ENCODE measurements around the gene MTM1.

DNA sequence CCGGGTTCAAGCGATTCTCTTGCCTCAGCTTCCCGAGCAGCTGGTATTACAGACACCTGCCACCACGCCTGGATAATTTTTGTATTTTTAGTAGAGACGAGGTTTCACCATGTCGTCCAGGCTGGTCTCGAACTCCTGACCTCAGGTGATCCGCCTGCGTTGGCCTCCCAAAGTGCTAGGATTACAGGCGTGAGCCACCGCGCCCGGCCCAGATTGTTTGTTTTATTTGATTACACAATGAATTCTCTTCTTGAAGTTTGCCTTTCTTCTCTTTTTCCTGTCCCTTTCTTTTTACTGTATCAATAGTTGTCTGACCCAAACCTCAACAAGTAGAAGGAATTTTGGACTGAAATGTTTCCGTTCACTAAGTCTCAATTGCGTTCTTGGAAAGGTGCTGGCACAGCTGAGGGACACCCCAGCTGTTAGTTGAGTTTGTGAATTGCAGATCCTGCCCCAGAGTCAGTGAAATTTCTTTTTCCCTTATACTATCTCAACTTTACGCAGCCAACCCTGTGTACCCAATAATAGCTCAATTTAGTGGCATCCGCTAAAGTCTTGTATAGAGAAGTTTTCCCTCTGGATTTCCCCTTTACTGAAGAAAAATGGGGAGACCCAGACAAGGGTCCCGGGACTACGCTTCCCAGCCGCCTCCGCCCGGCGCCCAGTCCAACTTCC, 639 bp upstream of the MTM1 start:
- TF ChIP-seq, protein P1, sequence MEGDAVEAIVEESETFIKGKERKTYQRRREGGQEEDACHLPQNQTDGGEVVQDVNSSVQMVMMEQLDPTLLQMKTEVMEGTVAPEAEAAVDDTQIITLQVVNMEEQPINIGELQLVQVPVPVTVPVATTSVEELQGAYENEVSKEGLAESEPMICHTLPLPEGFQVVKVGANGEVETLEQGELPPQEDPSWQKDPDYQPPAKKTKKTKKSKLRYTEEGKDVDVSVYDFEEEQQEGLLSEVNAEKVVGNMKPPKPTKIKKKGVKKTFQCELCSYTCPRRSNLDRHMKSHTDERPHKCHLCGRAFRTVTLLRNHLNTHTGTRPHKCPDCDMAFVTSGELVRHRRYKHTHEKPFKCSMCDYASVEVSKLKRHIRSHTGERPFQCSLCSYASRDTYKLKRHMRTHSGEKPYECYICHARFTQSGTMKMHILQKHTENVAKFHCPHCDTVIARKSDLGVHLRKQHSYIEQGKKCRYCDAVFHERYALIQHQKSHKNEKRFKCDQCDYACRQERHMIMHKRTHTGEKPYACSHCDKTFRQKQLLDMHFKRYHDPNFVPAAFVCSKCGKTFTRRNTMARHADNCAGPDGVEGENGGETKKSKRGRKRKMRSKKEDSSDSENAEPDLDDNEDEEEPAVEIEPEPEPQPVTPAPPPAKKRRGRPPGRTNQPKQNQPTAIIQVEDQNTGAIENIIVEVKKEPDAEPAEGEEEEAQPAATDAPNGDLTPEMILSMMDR (IDR thresholded peaks at IDR 0.05; ENCODE audit: insufficient read depth, low read length, poor library complexity, severe bottlenecking) = no peak
- no peak for TF ChIP-seq EZH2phosphoT487 (conservative IDR thresholded peaks at IDR 0.05; ENCODE audit: low read length)

Measured in SU-DHL-6 (cell line).